CD4-positive, alpha-beta T cell treated with Interleukin-1 beta for 1 hour (primary cell): Measurements from ENCODE around the gene MBOAT2.
"Not testable (repeated sequence)": the region's sequence is repeated elsewhere in the genome, so short reads cannot be mapped to it uniquely, and the experiment has no call there.

Experiments
- DNase-seq, 2 donors: peaks; one replicate each; pipeline ENCODE4 v3.0.0-alpha.2; 2020 to 2022

MBOAT2 gene

DNA sequence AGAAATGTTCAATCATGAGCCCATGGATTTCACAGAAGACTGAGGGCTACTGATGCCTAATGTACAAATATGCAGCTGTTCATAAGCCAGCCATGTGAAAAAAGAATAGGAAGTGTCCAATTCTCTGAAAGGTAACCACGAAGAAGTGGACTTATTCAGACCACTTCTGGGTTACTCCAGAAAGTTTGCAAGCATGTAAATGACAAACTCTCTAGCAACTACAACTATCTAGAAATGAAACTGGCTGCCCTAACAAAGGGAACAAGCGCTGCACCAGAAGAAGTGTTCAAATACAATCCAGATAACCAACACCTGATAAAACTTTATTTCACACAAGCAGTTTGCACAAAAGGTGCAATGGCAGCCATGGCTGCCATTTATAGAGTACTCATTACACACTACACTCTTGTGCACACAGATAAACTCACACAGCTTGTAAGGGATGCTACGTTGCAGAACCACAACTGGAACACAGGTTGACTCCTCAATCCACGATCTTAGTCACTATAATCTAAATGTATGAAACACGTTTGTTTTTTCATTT is 13.9 kb downstream of the MBOAT2 start:
- no peak for DNase-seq

DNA sequence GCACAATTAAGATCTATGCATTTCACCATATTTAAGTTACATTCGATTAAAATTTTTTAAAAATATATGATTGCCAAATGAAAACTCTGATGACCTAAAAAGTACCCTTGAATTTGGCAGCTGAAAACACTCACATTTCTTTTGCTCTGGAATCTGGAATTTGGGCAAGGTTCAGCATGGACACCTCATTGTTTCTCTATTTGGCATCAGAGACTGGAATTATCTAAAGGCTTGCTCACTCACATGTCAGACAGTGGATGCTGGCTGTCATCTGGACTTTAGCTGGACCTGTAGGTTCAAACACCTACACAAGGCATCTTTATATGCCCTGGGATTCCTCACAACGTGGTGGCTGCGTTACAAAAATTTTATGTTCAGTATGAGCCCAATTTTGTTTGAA is 16.1 kb downstream of the MBOAT2 start:
- no peak for DNase-seq

DNA sequence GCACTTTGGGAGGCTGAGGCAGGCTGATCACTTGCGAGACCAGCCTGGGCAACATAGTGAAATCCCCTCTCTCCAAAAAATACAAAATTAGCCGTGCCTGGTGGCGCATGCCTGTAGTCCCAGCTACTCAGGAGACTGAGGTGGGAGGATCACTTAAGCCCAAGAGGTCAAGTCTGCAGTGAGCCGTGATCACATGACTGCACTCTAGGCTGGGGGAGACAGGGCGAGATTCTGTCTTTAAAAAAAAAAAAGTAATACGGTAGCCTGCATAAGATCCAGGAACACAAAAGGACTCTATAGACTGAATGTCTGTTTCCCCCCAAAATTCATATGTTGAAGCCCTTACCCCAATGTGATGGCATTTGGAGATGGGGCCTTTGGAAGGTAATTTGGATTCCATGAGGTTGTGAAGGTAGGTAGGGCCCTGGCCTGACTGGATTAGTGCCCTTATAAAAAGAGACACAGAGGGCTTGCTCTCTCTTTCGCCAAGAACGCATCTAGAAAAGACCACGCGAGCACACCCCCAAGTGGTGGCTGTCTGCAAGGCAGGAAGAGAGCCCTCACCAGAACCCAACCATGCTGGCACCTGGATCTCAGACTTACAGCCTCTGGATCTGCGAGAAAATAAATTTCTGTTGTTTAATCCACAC is 17.0 kb downstream of the MBOAT2 start:
- DNase-seq: no peak

DNA sequence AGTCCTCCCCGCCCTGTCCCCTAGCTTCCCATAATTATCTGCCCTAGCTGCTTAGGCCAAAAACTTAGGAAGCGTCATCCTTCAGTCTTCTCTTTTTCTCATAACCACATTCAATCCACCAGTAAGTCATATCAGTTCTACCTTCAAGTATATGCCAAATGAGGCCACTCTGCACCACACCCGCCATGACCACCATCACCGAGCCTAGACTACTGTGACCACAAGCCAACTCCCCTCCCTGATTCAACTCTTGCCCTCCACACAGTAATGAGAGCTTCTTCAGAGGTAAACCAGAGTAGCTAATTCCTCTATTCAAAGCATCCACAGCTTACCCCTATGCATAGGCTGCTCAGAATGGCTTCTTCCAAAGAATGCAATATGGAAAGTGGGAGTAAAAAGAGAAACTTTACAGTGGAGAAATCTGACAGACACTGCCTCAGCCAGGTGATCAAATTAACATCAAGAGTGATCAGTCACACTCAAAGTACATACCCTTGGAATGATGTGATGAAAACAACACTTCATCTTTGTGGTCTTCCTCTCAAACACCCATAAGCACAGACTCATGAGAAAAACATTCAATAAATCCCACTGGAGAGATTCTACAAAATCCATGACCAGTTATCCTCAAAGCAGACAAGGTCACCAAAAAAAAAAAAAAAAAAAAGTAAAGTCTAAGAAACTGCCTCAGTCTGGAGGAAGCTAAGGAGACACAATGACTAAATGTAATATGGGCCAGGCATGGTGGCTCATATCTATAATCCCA is 17.7 kb downstream of the MBOAT2 start:
- no peak for DNase-seq

DNA sequence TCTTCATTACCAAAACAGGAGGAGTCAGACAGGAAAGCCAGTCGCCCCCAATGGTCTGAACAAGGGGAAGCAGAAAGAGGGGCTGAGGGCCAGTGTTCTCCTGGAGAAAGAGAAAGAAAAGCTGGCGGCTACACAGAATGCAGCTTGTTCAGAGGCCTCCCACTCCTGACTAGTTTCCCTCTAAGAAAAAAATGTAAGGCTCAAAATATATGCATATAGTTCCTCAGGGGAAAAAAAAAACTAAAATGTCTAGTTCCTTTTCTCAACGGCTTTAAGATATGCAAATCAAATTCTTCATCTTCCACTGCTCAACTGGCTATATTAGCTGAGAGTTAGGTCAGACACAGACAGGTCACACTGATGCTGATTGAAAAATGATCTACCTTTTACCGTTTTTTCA is 18.6 kb downstream of the MBOAT2 start:
- no peak for DNase-seq

DNA sequence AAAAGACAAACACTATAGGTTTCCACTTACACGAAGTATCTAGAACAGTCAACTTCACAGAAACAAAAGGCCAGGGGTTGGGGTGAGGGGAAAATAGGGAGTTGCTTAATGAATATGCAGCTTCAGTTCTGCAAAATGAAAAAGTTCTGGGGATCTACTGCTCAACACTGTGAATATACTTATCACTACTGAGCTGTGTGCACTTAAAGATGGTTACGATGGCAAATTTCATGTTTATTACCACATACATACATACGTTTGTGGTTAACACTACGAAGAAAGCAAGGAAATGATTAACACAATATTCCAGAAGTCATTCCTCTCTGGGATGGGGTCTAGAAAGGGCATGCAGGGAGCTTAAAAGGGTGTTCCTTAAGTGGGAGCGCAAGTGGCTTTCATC is 19.3 kb downstream of the MBOAT2 start:
- no peak for DNase-seq

DNA sequence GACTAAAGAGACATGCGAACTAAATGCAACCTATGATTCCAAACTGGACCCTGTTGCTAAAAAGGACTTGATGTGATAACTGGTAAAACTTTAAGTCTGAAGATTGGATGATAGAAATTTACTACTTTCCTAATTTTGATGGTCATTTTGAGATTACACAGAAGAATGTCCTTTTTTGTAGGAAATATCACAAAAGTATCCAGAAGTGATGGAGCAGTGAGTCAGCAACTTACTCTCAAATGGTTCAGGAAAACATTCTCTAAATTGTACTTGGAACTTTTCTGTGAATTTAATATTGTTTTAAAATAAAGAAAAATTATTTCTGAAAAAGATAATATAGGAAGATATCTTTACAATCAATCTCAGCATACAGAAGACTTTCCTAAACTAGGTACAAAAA is 19.9 kb downstream of the MBOAT2 start:
- no peak for DNase-seq

DNA sequence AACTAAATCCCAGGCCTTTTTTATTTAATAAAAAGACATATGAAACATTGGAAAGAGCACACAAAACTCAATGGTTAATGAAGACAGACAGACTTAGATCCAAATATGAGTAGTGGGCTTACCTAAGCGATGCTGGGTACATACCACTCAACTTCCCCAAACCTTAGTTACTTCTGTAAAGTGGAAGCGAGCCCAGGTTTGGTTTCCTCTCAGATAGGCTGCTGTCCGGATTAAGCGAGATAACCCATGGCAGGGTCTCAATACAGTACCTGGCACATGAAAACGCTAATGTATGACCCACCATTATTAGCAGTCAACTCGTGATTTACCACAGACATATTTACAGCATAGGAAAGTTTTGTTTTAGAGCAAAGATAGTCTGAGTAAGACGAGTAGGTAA is 21.6 kb downstream of the MBOAT2 start:
- no peak for DNase-seq

DNA sequence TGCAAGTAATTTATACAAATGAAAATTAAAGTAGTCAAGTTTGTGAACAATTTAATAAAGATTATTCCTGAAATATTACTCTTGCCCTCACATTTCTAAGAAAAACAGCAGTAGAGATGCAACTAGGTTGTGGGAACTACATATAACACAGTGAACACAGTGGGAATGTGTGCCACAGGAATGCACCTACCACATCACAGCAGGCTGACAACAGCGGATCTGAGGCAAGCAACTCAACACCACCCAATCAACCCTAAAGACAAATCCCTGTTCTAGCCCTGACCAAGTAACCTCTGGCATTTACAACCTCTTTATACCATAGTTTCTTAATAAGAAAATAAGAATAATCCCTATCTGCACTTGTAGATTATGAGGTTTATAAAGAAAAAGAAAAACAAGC is 23.4 kb downstream of the MBOAT2 start:
- no peak for DNase-seq

DNA sequence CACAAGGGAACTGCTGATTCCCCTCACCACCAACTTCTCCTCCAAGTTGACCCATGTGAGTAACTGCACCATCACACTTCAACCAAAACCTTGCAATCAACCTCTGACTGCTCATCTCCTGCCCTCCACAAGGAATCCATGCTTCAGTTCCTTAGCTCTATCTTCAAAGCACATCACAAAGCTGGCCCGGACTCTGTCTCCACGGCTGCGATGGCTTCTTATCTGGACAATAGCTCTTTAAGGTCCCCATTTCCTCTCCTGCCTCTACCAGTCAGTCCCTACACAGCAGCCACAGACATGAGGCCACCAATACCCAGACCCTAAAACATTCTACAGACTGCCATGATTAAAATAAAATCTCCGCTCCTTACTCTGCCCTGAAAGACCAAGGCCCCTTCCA is 25.7 kb downstream of the MBOAT2 start:
- DNase-seq: no peak

DNA sequence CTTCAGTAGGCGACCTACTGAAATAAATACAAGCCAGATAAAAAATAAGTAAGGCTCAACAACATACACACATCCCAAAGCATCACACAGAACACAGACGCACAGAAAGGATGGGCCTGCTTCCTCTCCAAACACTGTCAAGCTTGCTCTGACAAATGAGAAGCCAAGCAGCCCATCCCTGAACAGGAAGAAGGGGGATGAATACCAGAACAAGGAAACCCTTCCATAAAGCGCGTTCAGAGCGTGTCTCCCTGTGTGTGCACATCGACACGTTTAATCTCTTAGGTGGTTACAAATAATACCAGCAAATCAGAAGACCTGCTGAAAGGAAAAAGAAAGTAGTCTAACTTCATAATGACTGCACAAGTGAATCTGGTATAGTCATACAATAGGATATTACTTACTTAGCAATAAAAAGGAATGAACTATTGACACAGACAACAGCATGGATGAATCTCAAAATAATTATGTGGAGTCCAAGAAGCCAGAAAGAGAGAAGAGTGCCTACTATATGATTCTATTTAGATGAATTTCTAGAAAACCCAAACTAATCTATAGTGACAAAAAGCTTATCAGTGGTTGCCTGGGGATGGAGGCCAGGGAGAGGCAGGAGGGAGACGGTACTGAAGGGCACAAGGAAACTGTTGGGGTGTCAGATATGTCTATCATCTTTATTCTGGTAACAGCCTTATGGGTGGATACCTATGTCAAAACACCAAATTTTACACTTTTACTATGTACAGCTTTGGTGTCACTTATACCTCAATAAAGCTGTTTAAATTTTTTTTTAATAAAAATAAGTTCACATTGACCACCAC is 26.8 kb downstream of the MBOAT2 start:
- no peak for DNase-seq

DNA sequence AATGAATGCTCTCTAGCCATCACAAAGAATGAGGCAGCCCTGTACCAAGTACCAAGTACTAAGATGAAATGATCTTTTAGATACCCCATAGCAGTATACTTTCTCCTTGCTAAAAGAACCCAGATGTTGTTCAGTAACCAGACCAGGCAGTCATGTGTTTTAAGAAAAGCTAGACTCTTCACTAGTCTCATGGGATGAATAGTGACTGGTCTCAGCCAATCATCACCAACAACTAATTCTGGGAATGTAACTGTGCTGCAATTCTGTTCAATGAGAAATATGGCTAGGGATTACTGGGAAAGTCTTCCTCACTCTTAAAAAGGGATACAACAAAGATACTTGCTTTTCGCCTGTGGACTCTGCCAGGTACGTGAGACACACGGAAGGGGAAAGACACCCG is 29.5 kb downstream of the MBOAT2 start:
- DNase-seq: no peak

DNA sequence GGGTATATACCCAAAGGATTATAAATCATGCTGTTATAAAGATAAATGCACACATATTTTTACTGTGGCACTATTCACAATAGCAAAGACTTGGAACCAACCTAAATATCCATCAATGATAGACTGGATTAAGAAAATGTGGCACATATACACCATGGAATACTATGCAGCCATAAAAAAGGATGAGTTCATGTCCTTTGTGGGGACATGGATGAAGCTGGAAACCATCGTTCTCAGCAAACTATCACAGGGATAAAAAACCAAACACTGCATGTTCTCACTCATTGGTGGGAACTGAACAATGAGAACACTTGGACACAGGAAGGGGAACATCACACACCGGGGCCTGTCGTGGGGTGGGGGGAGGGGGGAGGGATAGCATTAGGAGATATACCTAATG is 30.5 kb downstream of the MBOAT2 start:
- DNase-seq: not testable (repeated sequence)

DNA sequence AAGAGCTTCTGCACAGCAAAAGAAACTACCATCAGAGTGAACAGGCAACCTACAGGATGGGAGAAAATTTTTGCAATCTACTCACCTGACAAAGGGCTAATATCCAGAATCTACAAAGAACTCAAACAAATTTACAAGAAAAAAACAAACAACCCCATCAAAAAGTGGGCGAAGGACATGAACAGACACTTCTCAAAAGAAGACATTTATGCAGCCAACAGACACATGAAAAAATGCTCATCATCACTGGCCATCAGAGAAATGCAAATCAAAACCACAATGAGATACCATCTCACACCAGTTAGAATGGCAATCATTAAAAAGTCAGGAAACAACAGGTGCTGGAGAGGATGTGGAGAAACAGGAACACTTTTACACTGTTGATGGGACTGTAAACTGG is 30.9 kb downstream of the MBOAT2 start:
- DNase-seq: not testable (repeated sequence)

DNA sequence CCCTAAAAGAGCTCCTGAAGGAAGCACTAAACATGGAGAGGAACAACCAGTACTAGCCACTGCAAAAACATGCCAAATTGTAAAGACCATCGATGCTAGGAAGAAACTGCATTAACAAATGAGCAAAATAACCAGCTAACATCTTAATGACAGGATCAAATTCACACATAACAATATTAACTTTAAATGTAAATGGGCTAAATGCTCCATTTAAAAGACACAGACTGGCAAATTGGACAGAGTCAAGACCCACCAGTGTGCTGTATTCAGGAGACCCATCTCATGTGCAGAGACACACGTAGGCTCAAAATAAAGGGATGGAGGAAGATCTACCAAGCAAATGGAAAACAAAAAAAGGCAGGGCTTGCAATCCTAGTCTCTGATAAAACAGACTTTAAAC is 34.1 kb downstream of the MBOAT2 start:
- DNase-seq: not testable (repeated sequence)

DNA sequence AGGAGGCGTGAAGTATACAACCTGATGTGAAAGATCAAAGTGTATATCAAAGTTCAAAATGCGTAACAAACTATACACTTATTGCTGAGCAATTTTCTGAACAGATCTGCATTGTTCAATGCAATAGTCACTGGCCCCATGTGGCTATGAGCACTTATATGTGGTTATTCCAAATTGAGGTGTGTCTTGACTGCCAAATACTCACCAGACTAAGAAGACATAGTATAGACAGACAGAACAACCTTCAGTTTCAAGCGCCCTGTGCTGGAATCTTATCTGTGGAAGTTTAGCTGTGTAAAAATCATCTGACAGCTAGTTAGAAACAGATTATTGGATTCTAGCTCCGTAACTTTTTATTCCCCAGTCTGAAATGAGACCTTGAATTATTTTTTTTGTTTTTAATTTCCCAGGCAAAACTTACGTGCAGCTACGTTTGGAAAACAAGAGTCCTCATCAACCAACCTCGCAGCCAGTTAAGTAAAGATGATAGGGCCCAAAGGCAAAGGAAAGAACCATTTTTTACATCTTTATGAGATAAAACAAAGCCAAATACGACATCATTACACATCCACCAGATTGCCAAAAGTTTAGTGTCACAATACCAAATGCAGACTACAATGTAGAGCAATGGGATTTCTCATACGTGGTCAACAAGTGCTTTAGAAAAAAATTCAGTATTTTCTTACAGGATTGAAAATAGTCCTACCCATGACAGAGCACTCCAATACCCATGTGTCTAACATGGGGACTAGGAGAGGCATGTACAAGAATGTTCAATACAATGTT is 37.2 kb downstream of the MBOAT2 start:
- DNase-seq: no peak

DNA sequence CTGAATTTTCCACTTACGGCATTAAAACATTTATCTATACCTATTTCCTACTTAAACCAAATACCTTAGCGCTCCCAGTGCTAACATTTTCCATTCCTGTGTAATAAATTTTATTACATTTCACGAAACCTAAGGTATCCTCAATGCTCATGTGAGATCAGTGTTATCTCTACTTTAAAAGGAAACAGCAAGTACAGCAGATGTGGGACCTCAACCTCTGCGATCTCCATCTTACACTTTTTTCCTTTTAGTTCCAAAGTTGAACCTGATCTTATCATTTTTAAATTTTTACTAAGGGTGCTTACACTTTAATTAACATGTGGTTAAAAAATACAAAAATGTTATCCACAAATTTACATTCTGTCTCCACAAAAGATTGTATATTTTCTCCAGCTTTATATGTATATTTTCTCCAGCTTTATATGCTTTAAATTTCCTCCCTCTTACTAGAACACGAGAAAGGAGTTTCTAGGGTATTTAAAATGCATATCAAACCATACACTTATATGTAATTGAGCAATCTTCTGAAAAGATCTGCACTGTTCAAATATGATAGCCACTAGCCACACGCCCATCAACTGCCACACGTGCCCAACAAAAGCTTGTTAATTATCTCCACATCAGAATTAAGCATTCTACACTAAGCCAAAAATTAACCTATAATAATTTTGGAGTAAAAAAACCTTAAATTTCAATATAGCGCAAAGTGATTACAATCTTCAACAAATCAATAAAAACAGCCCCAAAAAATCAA is 38.1 kb downstream of the MBOAT2 start:
- DNase-seq: no peak

DNA sequence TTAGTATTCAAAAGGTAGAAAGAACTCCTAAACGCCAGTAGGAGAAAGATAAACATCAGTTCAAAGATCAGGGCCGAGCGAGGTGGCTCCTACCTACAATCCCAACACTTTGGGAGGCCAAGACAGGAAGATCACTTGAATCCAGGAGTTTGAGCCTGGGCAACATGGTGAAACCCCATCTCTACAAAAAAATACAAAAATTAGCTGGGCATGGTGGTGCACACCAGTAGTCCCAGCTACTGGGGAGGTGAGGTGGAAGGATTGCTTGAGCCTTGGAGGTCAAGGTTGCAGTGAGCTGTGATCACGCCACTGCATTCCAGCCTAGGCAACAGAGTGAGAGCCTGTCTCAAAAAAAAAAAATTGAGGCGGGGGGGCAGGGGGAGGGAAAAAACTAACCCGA is 40.6 kb downstream of the MBOAT2 start:
- DNase-seq: no peak

DNA sequence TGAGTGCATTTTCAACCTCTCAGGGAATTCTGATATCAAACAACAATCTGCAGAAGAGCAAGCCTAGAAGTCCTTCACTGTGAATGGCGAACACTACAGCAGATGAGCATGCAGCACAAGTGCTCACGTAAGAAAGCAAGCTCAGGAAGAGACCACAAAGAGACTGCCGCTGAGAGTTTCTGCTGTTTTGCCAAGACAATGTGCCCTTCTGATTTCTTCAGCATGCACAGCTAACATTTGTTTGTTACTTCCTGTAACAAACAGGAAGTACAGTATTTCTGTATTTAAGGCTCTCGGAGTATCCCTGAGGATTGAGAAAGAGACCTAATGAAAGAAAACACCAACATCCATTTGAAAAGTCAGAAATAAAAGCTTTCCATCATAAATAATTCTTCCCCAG is 45.9 kb downstream of the MBOAT2 start:
- DNase-seq: no peak

DNA sequence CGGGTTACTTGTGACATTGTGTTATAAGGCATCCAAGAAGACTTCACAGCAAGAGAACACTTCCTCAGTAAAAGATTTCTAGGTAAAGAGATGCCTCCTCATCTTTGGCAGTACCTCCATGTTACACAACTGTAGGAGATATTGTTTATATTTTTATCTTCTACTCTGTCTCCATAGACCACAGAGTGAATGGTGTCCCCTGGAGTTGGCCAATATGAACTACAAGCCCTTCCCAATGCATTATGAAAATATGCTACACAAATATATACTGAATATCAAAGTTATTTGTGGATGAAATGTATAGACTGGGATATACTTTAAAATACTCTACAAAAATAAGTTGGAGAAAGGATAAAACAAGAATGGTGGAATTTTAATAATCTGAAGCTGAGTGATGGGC is 46.7 kb downstream of the MBOAT2 start:
- no peak for DNase-seq

DNA sequence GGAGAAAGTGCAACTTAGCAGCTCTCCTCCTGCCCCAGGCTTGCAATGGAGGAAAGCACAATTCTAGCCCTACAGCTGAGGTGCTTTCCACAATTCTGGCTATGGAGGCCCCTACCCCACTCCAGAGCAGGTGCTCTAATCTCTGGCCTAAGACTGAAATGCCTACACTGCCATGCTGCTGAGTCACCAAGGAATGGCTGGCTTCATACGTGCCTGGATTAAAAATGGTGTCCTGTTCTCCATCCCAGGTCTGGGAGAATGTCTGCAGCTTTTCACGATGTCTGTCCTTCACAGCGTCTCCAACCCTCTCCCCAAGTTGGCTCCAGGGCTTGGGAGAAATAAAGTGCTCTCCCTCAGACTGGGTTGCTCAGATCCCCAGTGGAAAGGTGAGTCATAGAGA is 48.5 kb downstream of the MBOAT2 start:
- no peak for DNase-seq

DNA sequence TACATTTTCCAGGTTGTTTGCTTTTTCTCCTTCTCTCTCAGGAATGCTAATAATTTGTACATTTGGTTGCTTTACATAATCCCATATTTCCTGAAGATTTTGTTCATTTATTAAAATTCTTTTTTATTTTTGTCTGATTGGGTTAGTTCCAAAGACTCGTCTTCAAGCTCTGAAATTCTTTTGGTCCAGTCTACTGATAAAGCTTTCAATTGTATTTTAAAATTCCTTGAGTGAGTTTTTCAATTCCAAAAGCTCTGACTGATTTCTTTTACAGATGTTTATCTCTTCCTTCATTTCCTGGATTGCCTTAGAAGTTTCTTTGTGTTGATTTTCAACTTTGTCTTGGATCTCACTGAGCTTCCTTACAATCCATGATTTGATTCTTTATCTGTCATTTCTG is 50.0 kb downstream of the MBOAT2 start:
- no peak for DNase-seq
